Smooth muscle cell (in vitro differentiated cells): Measurements from ENCODE around the gene GALM. TPM values are rescaled to one million over a fixed set of nuclear protein-coding genes. Genes with fewer than 3 reads are reported as not detected.

Experiments
- DNase-seq: peaks from one replicate; lab custom pipeline; 2025; ENCODE audit not compliant: unreplicated experiment; lab: John Stamatoyannopoulos, UW
- H2AFZ ChIP-seq: fragments of 200-600 bp; sonication (generic); 2 replicates; pipeline ENCODE4 v1.6.0; 2016; ENCODE audit warnings: antibody characterized with exemption, low read depth, mild to moderate bottlenecking
- H3F3A ChIP-seq: fragments of 200-600 bp; sonication (generic); 2 replicates; pipeline ENCODE4 v1.6.0; 2017; ENCODE audit warnings: antibody characterized with exemption, low read depth
- H3K27ac ChIP-seq: fragments of 200-600 bp; sonication (generic); 2 replicates; pipeline ENCODE4 v1.5.1; 2016; ENCODE audit warnings: low read depth, mild to moderate bottlenecking
- H3K27me3 ChIP-seq: fragments of 200-600 bp; sonication (generic); 2 replicates; pipeline ENCODE4 v1.6.1; 2016; ENCODE audit warnings: low read depth, mild to moderate bottlenecking
- H3K36me3 ChIP-seq: fragments of 200-600 bp; sonication (generic); 2 replicates; pipeline ENCODE4 v1.5.1; 2016; ENCODE audit warnings: low read depth
- H3K4me1 ChIP-seq: fragments of 200-600 bp; sonication (generic); 2 replicates; pipeline ENCODE4 v1.5.1; 2016; ENCODE audit warnings: low read depth
- H3K4me2 ChIP-seq: fragments of 200-600 bp; sonication (generic); 2 replicates; pipeline ENCODE4 v1.6.0; 2016; ENCODE audit warnings: mild to moderate bottlenecking
- H3K4me3 ChIP-seq: fragments of 200-600 bp; sonication (generic); 2 replicates; pipeline ENCODE4 v1.5.1; 2016; ENCODE audit warnings: mild to moderate bottlenecking
- H3K79me2 ChIP-seq: fragments of 200-600 bp; sonication (generic); 2 replicates; pipeline ENCODE4 v1.6.0; 2016; ENCODE audit warnings: low read depth, mild to moderate bottlenecking
- H3K9ac ChIP-seq: fragments of 200-600 bp; sonication (generic); 2 replicates; pipeline ENCODE4 v1.6.0; 2016; ENCODE audit warnings: low read depth
- H3K9me3 ChIP-seq: fragments of 200-600 bp; sonication (generic); replicated peaks from 2 replicates; pipeline ENCODE4 v1.5.1; 2016; ENCODE audit warnings: low read depth
- H4K20me1 ChIP-seq: fragments of 200-600 bp; sonication (generic); 2 replicates; pipeline ENCODE4 v1.6.0; 2016; ENCODE audit warnings: low read depth
- WGBS: methylation state at CpG from one replicate; pipeline ENCODE4 v1.1.7; 2016; ENCODE audit warnings: low lambda C conversion rate; 5-methylcytosine and 5-hydroxymethylcytosine counted together
- polyA plus RNA-seq: library from polyadenylated mRNA; unstranded; fragments of >200 nt; fragmentation: Nextera tagmentation; extraction: Ambion mirVana; gene quantifications from 2 replicates; pipeline ENCODE4 v1.2.1, GENCODE V29; 2016
- total RNA-seq: library from RNA; depleted of rRNA; stranded (reverse); fragments of >200 nt; gene quantifications from 2 replicates; pipeline ENCODE4 v1.2.3, GENCODE V29; 2014
- TF ChIP-seq, protein P1 (sequence below): fragments of 200-600 bp; sonication (generic); IDR thresholded peaks from 2 replicates; pipeline ENCODE4 v1.5.1; 2017; ENCODE audit warnings: borderline replicate concordance, mild to moderate bottlenecking, antibody characterized with exemption; ENCODE audit not compliant: insufficient read depth, poor library complexity, severe bottlenecking

GALM gene
- total and polyA plus RNA-seq, 2 experiments from 2014 or later: 13.1 to 18.9 TPM

DNA sequence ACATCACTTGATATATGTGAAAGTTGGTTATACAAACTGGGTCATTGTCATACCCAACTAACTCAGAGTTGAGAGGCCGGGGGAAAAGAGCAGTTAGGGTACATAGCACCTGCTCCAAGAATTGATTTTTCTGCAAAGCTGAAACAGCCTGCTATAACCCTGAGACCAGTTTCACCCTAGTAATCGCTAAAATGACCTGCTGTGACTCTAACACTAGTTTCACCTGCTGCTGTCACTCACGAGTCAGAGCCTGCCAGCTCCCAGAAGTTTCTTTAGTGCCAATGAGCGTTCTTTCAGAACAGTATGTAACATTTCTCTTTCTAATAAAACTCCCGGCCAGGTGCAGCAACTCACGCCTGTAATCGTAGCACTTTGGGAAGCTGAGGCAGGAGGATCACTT, 57.3 kb downstream of the GALM start:
- Histone ChIP-seq H3K36me3 (no peaks in the 10 kb centered on the region), H4K20me1 (no peaks in the 10 kb centered on the region), H3K4me2 (no peak overlapping the region), H3K27me3 (no peaks in the 10 kb centered on the region), H3K9me3 (no peaks in the 10 kb centered on the region), H3K79me2 (no peaks in the 10 kb centered on the region), H3F3A (no peaks in the 10 kb centered on the region), H3K9ac (no peak overlapping the region), H3K4me3 (no peak overlapping the region), H3K4me1 (no peaks in the 10 kb centered on the region), H3K27ac (no peak overlapping the region), H2AFZ (no peak overlapping the region)
- DNase-seq: no peak
- TF ChIP-seq, protein P1, sequence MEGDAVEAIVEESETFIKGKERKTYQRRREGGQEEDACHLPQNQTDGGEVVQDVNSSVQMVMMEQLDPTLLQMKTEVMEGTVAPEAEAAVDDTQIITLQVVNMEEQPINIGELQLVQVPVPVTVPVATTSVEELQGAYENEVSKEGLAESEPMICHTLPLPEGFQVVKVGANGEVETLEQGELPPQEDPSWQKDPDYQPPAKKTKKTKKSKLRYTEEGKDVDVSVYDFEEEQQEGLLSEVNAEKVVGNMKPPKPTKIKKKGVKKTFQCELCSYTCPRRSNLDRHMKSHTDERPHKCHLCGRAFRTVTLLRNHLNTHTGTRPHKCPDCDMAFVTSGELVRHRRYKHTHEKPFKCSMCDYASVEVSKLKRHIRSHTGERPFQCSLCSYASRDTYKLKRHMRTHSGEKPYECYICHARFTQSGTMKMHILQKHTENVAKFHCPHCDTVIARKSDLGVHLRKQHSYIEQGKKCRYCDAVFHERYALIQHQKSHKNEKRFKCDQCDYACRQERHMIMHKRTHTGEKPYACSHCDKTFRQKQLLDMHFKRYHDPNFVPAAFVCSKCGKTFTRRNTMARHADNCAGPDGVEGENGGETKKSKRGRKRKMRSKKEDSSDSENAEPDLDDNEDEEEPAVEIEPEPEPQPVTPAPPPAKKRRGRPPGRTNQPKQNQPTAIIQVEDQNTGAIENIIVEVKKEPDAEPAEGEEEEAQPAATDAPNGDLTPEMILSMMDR: no peak
- 96% methylated on average over 7 of the region's 7 CpGs for WGBS

DNA sequence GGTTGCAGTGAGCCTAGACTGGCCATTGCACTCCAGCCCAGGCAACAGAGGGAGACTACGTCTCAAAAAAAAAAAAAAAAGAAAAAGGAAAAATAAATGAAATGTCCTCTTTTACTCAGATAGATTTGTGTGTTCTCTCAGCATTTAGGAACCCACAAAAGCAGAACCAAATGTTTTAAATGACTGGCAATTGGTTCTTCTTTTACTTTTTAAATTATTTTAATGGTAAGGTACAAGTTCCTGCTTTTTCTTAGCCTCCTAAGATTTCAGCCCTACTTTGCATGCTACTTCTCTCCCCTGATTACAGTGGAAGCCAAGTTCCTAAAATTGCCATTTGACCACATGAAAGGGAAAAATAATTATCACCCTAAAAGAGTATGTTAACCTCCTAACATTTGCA, 61.7 kb downstream of the GALM start:
- H3K4me3 ChIP-seq: no peak overlapping the region
- H4K20me1 ChIP-seq: no peaks in the 10 kb centered on the region
- DNase-seq: no peak
- no peaks in the 10 kb centered on the region for H3K9me3 ChIP-seq
- H3K36me3 ChIP-seq: no peaks in the 10 kb centered on the region
- no peaks in the 10 kb centered on the region for H3K27me3 ChIP-seq
- TF ChIP-seq, protein P1: no peak
- H3K4me1 ChIP-seq: no peaks in the 10 kb centered on the region
- WGBS: 100% methylated on average over 1 of the region's 1 CpG
- H2AFZ ChIP-seq: no peak overlapping the region
- no peaks in the 10 kb centered on the region for H3K79me2 ChIP-seq
- H3K4me2 ChIP-seq: no peak overlapping the region
- H3K27ac ChIP-seq: no peak overlapping the region
- no peaks in the 10 kb centered on the region for H3F3A ChIP-seq
- H3K9ac ChIP-seq: no peak overlapping the region

DNA sequence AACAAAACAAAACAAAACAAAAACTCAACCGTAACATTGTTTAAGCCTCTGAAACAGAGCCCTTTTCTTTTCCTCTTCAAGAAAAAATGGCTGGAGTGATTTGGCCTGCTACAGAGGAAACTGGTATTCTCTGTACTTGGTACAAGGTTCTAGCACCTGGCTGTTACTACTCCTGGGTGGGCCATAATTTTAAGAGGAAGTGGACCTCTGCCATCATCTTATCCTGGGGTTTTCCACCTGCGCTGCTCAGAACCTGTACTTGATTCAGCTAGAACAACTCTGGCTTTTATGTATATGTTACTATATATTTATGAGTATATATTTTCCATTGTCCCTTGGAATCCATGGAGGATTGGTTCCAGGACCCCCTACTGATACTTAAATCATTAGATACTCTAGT, 62.8 kb downstream of the GALM start:
- H3K4me2 ChIP-seq: no peak overlapping the region
- no peaks in the 10 kb centered on the region for H3K4me1 ChIP-seq
- no peaks in the 10 kb centered on the region for H3K27me3 ChIP-seq
- no peak overlapping the region for H3K4me3 ChIP-seq
- H3K9me3 ChIP-seq: no peaks in the 10 kb centered on the region
- H3K9ac ChIP-seq: no peak overlapping the region
- H3K27ac ChIP-seq: no peak overlapping the region
- H3K36me3 ChIP-seq: no peaks in the 10 kb centered on the region
- TF ChIP-seq, protein P1: no peak
- H2AFZ ChIP-seq: no peak overlapping the region
- no peaks in the 10 kb centered on the region for H3F3A ChIP-seq
- DNase-seq: no peak
- WGBS: 0% methylated on average over 2 of the region's 2 CpGs
- no peaks in the 10 kb centered on the region for H3K79me2 ChIP-seq
- no peaks in the 10 kb centered on the region for H4K20me1 ChIP-seq

DNA sequence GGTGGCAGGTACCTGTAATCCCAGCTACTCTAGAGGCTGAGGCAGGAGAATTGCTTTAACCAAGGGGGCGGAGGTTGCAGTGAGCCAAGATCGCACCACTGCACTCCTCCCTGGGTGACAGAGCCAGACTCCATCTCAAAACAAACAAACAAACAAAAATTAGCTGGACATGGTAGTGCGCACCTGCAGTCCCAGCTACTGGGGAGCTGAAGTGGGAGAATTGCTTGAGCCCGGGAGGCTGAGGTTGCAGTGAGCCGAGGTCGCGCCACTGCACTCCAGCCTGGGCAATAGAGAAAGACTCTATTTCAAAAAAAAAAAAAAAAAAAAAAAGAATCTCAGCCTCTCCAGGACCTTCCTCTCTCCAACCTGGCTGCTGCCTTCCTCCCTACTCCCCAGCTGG, 65.2 kb downstream of the GALM start:
- no peaks in the 10 kb centered on the region for H3K4me1 ChIP-seq
- TF ChIP-seq, protein P1: no peak
- no peak overlapping the region for H3K4me2 ChIP-seq
- no peaks in the 10 kb centered on the region for H4K20me1 ChIP-seq
- H2AFZ ChIP-seq: no peak overlapping the region
- no peak for DNase-seq
- H3K9ac ChIP-seq: no peak overlapping the region
- H3K27ac ChIP-seq: no peak overlapping the region
- no peaks in the 10 kb centered on the region for H3K79me2 ChIP-seq
- no peak overlapping the region for H3K4me3 ChIP-seq
- H3K9me3 ChIP-seq: no peaks in the 10 kb centered on the region
- no peaks in the 10 kb centered on the region for H3K36me3 ChIP-seq
- no peaks in the 10 kb centered on the region for H3F3A ChIP-seq
- WGBS: 96% methylated on average over 7 of the region's 7 CpGs
- H3K27me3 ChIP-seq: no peaks in the 10 kb centered on the region
